T-cell (primary cell): ENCODE results near the gene COL19A1. TPM values are rescaled to one million over a fixed set of nuclear protein-coding genes. Genes with fewer than 3 reads are reported as not detected.

Experiments used
- ATAC-seq, 4 experiments: fragments of 200-7000 bp in 3 of 4; fragments of 150-1000 bp in 1 of 4; cut with Tn5 transposase; replicated peaks in 1 of 4; 1 replicate in 3 of 4; 2 replicates in 1 of 4; pipeline ENCODE4 v1.10.0; 2021; ENCODE audit warnings: moderate library complexity in 3 of 4, mild to moderate bottlenecking in 2 of 4, moderate number of reproducible peaks in 1 of 4
- CTCF ChIA-PET, 2 donors: fragments of 300-600 bp; sonication (Branson Sonifier 250); formaldehyde crosslinking; loops; one replicate each; lab custom pipeline; 2022; ENCODE audit warnings: antibody characterized with exemption in 2 of 2; lab: Charles Lee
- POLR2A ChIA-PET, 2 donors: fragments of 300-600 bp; sonication (Branson Sonifier 250); formaldehyde crosslinking; loops; one replicate each; lab custom pipeline; 2022; ENCODE audit warnings: antibody characterized with exemption in 2 of 2; lab: Charles Lee
- DNase-seq, 35 experiments: peaks; one replicate each; pipeline versions ENCODE4 v3.0.0 to v3.0.0-alpha.2; 2013 to 2023
- H3K27ac ChIP-seq: one replicate; pipeline ENCODE4 v1.5.1; 2013; ENCODE audit warnings: low read length
- H3K27me3 ChIP-seq, 2 experiments: replicated peaks in 1 of 2; 1 replicate in 1 of 2; 2 replicates in 1 of 2; pipeline versions ENCODE4 v1.6.1 to v1.7.0; 2013; ENCODE audit warnings: low read length in 1 of 2, mixed read lengths in 1 of 2; ENCODE audit not compliant: control insufficient read depth in 2 of 2, insufficient read depth in 2 of 2; ENCODE audit errors: extremely low read depth in 1 of 2
- H3K36me3 ChIP-seq, 2 donors: 1 replicate in 1 of 2; 2 replicates in 1 of 2; pipeline versions ENCODE4 v1.6.1 to v1.7.0; 2013; ENCODE audit warnings: low read length in 1 of 2; ENCODE audit not compliant: control insufficient read depth in 2 of 2, insufficient read depth in 1 of 2; ENCODE audit errors: extremely low read depth in 1 of 2
- H3K4me1 ChIP-seq, 2 experiments: 1 replicate in 1 of 2; 2 replicates in 1 of 2; pipeline versions ENCODE4 v1.6.1 to v1.7.0; 2013; ENCODE audit warnings: low read length in 2 of 2, mixed read lengths in 1 of 2; ENCODE audit not compliant: insufficient read depth in 2 of 2, control insufficient read depth in 1 of 2; ENCODE audit errors: extremely low read depth in 1 of 2
- H3K4me3 ChIP-seq, 2 donors: 1 replicate in 1 of 2; 2 replicates in 1 of 2; pipeline versions ENCODE4 v1.5.1 to v1.7.0; 2013; ENCODE audit warnings: mild to moderate bottlenecking in 2 of 2, low read length in 1 of 2, moderate library complexity in 1 of 2; ENCODE audit not compliant: control insufficient read depth in 1 of 2; ENCODE audit errors: extremely low read depth in 1 of 2
- H3K9me3 ChIP-seq: 2 replicates; pipeline ENCODE4 v1.7.0; 2013
- H3K27ac Mint-ChIP-seq, 2 donors: one replicate each; pipeline ENCODE4 v1.8.0; 2020 to 2021; ENCODE audit warnings: mild to moderate bottlenecking in 2 of 2, mixed read lengths in 2 of 2
- H3K27me3 Mint-ChIP-seq, 2 donors: one replicate each; pipeline ENCODE4 v1.8.0; 2021 to 2022; ENCODE audit warnings: mixed read lengths in 2 of 2
- H3K36me3 Mint-ChIP-seq: one replicate; pipeline ENCODE4 v1.8.0; 2021; ENCODE audit warnings: mixed read lengths
- H3K4me1 Mint-ChIP-seq, 3 donors: one replicate each; pipeline ENCODE4 v1.8.0; 2020 to 2022; ENCODE audit warnings: mixed read lengths in 3 of 3, mild to moderate bottlenecking in 1 of 3
- H3K4me3 Mint-ChIP-seq, 3 donors: one replicate each; pipeline ENCODE4 v1.8.0; 2020 to 2022; ENCODE audit warnings: mild to moderate bottlenecking in 3 of 3, mixed read lengths in 3 of 3, moderate library complexity in 3 of 3
- H3K9me3 Mint-ChIP-seq, 3 donors: one replicate each; pipeline ENCODE4 v1.8.0; 2020 to 2022; ENCODE audit warnings: mixed read lengths in 3 of 3
- WGBS: methylation state at CpG from one replicate; pipeline ENCODE4 v1.1.5; 2013; ENCODE audit warnings: missing lambda C conversion rate; ENCODE audit not compliant: insufficient coverage; 5-methylcytosine and 5-hydroxymethylcytosine counted together
- total RNA-seq, 35 experiments: library from RNA in 6 of 35; stranded (reverse) in 6 of 35; fragments of 120-200 nt in 1 of 35; gene quantifications; one replicate each; pipeline versions ENCODE4 v1.2.1 to v1.2.4 and lab custom pipeline; 2013 to 2026

COL19A1 gene
- total RNA-seq, 5 donors from 2014 or later (not counting 1 experiment from before 2014, with no cell fraction given): 0.42 to 2.3 (median 0.55) TPM

GRCh38 chr6:70028926-70029325 lies 162.6 kb downstream of the COL19A1 start:
- Histone ChIP-seq H3K36me3 (no peaks in the 10 kb centered on the region), H3K4me1 (no peaks in the 10 kb centered on the region), H3K4me3 (no peak overlapping the region), H3K27me3 (no peaks in the 10 kb centered on the region), H3K9me3 (no peaks in the 10 kb centered on the region), H3K27ac (no peak overlapping the region)
- Mint-ChIP-seq H3K4me3 (no peak overlapping the region), H3K27me3 (peaks cover 0 to 8% of the 10 kb centered on the region in 2 donors), H3K27ac (no peak overlapping the region), H3K4me1 (no peaks in the 10 kb centered on the region), H3K36me3 (no peaks in the 10 kb centered on the region), H3K9me3 (no peaks in the 10 kb centered on the region)
- CTCF ChIA-PET: no interaction called here
- POLR2A ChIA-PET: no interaction called here
- DNase-seq: no peak
- ATAC-seq: no peak

- ChIA-PET POLR2A (interaction anchor here in 1 of 2 donors (0.6 kb wide), 1 partner anchor 104 kb away, joined by 5 read pairs; no protein-coding TSS in a partner anchor), CTCF (no interaction called here)
- H3K9me3 ChIP-seq: no peaks in the 10 kb centered on the region
- H3K27ac ChIP-seq: no peak overlapping the region
- H3K36me3 ChIP-seq: no peaks in the 10 kb centered on the region
- Mint-ChIP-seq H3K36me3 (no peaks in the 10 kb centered on the region), H3K9me3 (no peaks in the 10 kb centered on the region), H3K4me1 (no peaks in the 10 kb centered on the region), H3K27me3 (peaks cover 0 to 5% of the 10 kb centered on the region in 2 donors), H3K27ac (no peak overlapping the region), H3K4me3 (no peak overlapping the region)
- H3K4me3 ChIP-seq: no peak overlapping the region
- DNase-seq: no peak
- no peaks in the 10 kb centered on the region for H3K4me1 ChIP-seq
- no CpG with 5 or more reads among the region's 3 CpGs for WGBS
- no peaks in the 10 kb centered on the region for H3K27me3 ChIP-seq
- ATAC-seq: no peak
These were observed 167.4 kb downstream of the COL19A1 start for GRCh38 chr6:70033781-70034180.

- DNase-seq (no peak), ATAC-seq (no peak)
- H3K27me3 Mint-ChIP-seq: peaks cover 0 to 3% of the 10 kb centered on the region in 2 donors
- H3K9me3 Mint-ChIP-seq: no peaks in the 10 kb centered on the region
- H3K9me3 ChIP-seq: no peaks in the 10 kb centered on the region
- CTCF ChIA-PET: no interaction called here
- H3K36me3 Mint-ChIP-seq: no peaks in the 10 kb centered on the region
- H3K4me1 Mint-ChIP-seq: no peaks in the 10 kb centered on the region
- H3K27ac Mint-ChIP-seq: no peak overlapping the region
- H3K36me3 ChIP-seq: no peaks in the 10 kb centered on the region
- H3K27me3 ChIP-seq: no peaks in the 10 kb centered on the region
- POLR2A ChIA-PET: no interaction called here
- no peak overlapping the region for H3K27ac ChIP-seq
- H3K4me3 ChIP-seq: no peak overlapping the region
- no peaks in the 10 kb centered on the region for H3K4me1 ChIP-seq
- WGBS: no CpG with 5 or more reads among the region's 1 CpG
- H3K4me3 Mint-ChIP-seq: no peak overlapping the region
These were observed 171.1 kb downstream of the COL19A1 start for GRCh38 chr6:70037445-70037844.

GRCh38 chr6:70040766-70041165 lies 174.4 kb downstream of the COL19A1 start:
- Histone ChIP-seq H3K9me3 (no peaks in the 10 kb centered on the region), H3K27me3 (no peaks in the 10 kb centered on the region), H3K36me3 (no peaks in the 10 kb centered on the region), H3K4me3 (no peak overlapping the region), H3K4me1 (no peaks in the 10 kb centered on the region), H3K27ac (no peak overlapping the region)
- Mint-ChIP-seq H3K27me3 (peaks cover 0 to 3% of the 10 kb centered on the region in 2 donors), H3K36me3 (no peaks in the 10 kb centered on the region), H3K27ac (no peak overlapping the region), H3K9me3 (no peaks in the 10 kb centered on the region), H3K4me1 (no peaks in the 10 kb centered on the region), H3K4me3 (no peak overlapping the region)
- ATAC-seq: no peak
- ChIA-PET CTCF (no interaction called here), POLR2A (no interaction called here)
- no peak for DNase-seq
- no CpG with 5 or more reads among the region's 2 CpGs for WGBS

- no peak for ATAC-seq
- no peaks in the 10 kb centered on the region for H3K9me3 Mint-ChIP-seq
- Histone ChIP-seq H3K27me3 (no peaks in the 10 kb centered on the region), H3K36me3 (no peaks in the 10 kb centered on the region), H3K4me3 (no peak overlapping the region), H3K27ac (no peak overlapping the region), H3K4me1 (no peaks in the 10 kb centered on the region), H3K9me3 (no peaks in the 10 kb centered on the region)
- H3K27ac Mint-ChIP-seq: no peak overlapping the region
- DNase-seq: no peak
- H3K4me1 Mint-ChIP-seq: no peaks in the 10 kb centered on the region
- ChIA-PET CTCF (no interaction called here), POLR2A (interaction anchor here in 1 of 2 donors (0.8 kb wide), 1 partner anchor 1448 kb away, joined by 4 read pairs; no protein-coding TSS in a partner anchor)
- no CpG with 5 or more reads among the region's 1 CpG for WGBS
- H3K4me3 Mint-ChIP-seq: no peak overlapping the region
- H3K36me3 Mint-ChIP-seq: no peaks in the 10 kb centered on the region
- peaks cover 0 to 3% of the 10 kb centered on the region in 2 donors for H3K27me3 Mint-ChIP-seq
These were observed 175.1 kb downstream of the COL19A1 start for GRCh38 chr6:70041411-70041810.

- ChIA-PET CTCF (no interaction called here), POLR2A (no interaction called here)
- H3K4me1 ChIP-seq: no peaks in the 10 kb centered on the region
- no peak overlapping the region for H3K27ac ChIP-seq
- no peaks in the 10 kb centered on the region for H3K36me3 Mint-ChIP-seq
- DNase-seq (no peak), ATAC-seq (no peak)
- WGBS: 83% methylated on average over 1 of the region's 3 CpGs
- H3K27me3 ChIP-seq: no peaks in the 10 kb centered on the region
- H3K4me3 ChIP-seq: no peak overlapping the region
- no peaks in the 10 kb centered on the region for H3K36me3 ChIP-seq
- no peaks in the 10 kb centered on the region for H3K4me1 Mint-ChIP-seq
- no peak overlapping the region for H3K27ac Mint-ChIP-seq
- H3K27me3 Mint-ChIP-seq: peaks cover 0 to 6% of the 10 kb centered on the region in 2 donors
- H3K4me3 Mint-ChIP-seq: no peak overlapping the region
- H3K9me3 ChIP-seq: no peaks in the 10 kb centered on the region
- no peaks in the 10 kb centered on the region for H3K9me3 Mint-ChIP-seq
These were observed 179.1 kb downstream of the COL19A1 start for GRCh38 chr6:70045413-70045812.
